ENCODE measurements around the gene BPIFB6.

Gene BPIFB6, protein sequence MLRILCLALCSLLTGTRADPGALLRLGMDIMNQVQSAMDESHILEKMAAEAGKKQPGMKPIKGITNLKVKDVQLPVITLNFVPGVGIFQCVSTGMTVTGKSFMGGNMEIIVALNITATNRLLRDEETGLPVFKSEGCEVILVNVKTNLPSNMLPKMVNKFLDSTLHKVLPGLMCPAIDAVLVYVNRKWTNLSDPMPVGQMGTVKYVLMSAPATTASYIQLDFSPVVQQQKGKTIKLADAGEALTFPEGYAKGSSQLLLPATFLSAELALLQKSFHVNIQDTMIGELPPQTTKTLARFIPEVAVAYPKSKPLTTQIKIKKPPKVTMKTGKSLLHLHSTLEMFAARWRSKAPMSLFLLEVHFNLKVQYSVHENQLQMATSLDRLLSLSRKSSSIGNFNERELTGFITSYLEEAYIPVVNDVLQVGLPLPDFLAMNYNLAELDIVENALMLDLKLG

GRCh38 chr20:33031531-33031930 lies at the start of gene BPIFB6:
TSS of gene BPIFB6 (plus strand) at chr20:33031648. CDS start at chr20:33031648, 0 bp downstream.
- in situ Hi-C loops (cut with HindIII; ENCODE audit: low sequenced_read_pairs): no loop called here
- H3K4me3 ChIP-seq (ENCODE audit: low read depth, low read length): no peak within 1 kb of the TSS
- TF ChIP-seq, protein P1, sequence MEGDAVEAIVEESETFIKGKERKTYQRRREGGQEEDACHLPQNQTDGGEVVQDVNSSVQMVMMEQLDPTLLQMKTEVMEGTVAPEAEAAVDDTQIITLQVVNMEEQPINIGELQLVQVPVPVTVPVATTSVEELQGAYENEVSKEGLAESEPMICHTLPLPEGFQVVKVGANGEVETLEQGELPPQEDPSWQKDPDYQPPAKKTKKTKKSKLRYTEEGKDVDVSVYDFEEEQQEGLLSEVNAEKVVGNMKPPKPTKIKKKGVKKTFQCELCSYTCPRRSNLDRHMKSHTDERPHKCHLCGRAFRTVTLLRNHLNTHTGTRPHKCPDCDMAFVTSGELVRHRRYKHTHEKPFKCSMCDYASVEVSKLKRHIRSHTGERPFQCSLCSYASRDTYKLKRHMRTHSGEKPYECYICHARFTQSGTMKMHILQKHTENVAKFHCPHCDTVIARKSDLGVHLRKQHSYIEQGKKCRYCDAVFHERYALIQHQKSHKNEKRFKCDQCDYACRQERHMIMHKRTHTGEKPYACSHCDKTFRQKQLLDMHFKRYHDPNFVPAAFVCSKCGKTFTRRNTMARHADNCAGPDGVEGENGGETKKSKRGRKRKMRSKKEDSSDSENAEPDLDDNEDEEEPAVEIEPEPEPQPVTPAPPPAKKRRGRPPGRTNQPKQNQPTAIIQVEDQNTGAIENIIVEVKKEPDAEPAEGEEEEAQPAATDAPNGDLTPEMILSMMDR (IDR thresholded peaks at IDR 0.05; ENCODE audit: low read depth, low read length, missing control alignments): no peak

GRCh38 chr20:32982617-32983458 lies 48.6 kb upstream of the BPIFB6 start:
- no peak overlapping the region for H3K4me3 ChIP-seq (ENCODE audit: low read depth, low read length)
- in situ Hi-C loops (cut with HindIII; ENCODE audit: low sequenced_read_pairs): no loop called here
- no peak for DNase-seq (ENCODE audit: low read depth)
- TF ChIP-seq, protein P1 (IDR thresholded peaks at IDR 0.05; ENCODE audit: low read depth, low read length, missing control alignments): no peak

More at GRCh38 chr20:33031531-33031930, at the start of gene BPIFB6:
- no peak for DNase-seq (ENCODE audit: low read depth)

- no peak overlapping the region for H3K4me3 ChIP-seq (ENCODE audit: low read depth, low read length)
- in situ Hi-C loops (cut with HindIII; ENCODE audit: low sequenced_read_pairs): no loop called here
- TF ChIP-seq, protein P1 (IDR thresholded peaks at IDR 0.05; ENCODE audit: low read depth, low read length, missing control alignments): no peak
- DNase-seq (ENCODE audit: low read depth): no peak
Observed at GRCh38 chr20:32983459-32984112, 47.9 kb upstream of the BPIFB6 start.

- in situ Hi-C loops (cut with HindIII; ENCODE audit: low sequenced_read_pairs): no loop called here
- H3K4me3 ChIP-seq (ENCODE audit: low read depth, low read length): no peak overlapping the region
- TF ChIP-seq, protein P1 (IDR thresholded peaks at IDR 0.05; ENCODE audit: low read depth, low read length, missing control alignments): no peak
- DNase-seq (ENCODE audit: low read depth): no peak
Observed at GRCh38 chr20:32984196-32984595, 47.3 kb upstream of the BPIFB6 start.

DNA sequence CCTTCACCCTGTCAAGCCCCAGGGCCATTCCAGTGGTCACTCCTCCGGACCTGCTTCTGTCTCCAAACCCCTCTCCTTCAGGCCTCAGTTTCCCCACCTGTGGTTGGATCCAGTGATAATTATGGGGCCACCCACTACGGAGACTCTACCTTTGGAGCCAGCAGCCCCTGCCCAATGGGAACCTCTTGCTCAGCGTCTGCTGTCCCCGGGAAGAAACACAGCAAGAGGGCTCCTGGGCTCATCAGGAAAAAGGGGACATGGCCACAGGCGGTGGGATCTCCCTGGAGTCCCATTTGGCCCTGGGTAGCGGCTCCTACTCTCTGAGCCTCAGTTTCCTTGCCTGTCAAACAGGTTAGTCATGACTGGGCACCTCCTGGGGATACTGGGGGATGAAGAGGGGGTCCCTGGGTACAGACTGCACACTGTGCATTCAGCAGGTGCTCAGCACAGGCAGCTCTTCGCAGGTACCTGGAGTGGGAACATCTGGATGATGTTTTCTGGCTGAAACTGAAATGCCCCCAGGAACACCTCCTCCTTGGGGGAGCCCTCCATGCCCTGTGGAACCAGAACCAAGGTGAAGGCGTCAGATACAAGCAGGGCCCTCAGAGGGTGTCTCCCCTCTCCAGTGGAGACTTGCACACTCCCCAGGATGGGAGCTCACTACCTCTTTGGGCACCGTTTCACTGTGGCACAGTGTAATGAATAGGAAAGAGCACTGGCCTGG lies 46.7 kb upstream of the BPIFB6 start:
- no peak overlapping the region for H3K4me3 ChIP-seq (ENCODE audit: low read depth, low read length)
- TF ChIP-seq, protein P1 (IDR thresholded peaks at IDR 0.05; ENCODE audit: low read depth, low read length, missing control alignments): no peak
- in situ Hi-C loops (cut with HindIII; ENCODE audit: low sequenced_read_pairs): no loop called here
- DNase-seq (ENCODE audit: low read depth): no peak
